Measurements from ENCODE around the gene USP3.
"Not testable (repeated sequence)": the region's sequence is repeated elsewhere in the genome, so short reads cannot be mapped to it uniquely, and the experiment has no call there.

USP3 gene

GRCh38 chr15:63513728-63514127, 9.3 kb downstream of the USP3 start:
- DNase-seq (ENCODE audit: low read depth in 2 of 2) = no peak

GRCh38 chr15:63514531-63514943, 10.1 kb downstream of the USP3 start:
- no peak for DNase-seq (ENCODE audit: low read depth in 2 of 2)

GRCh38 chr15:63517202-63517601, 12.8 kb downstream of the USP3 start:
- no peak for DNase-seq (ENCODE audit: low read depth in 2 of 2)

GRCh38 chr15:63517628-63518027, 13.2 kb downstream of the USP3 start:
- DNase-seq (ENCODE audit: low read depth in 2 of 2) = no peak

- DNase-seq (ENCODE audit: low read depth in 2 of 2) = no peak
Observed at GRCh38 chr15:63519041-63519440, 14.6 kb downstream of the USP3 start.

- no peak for DNase-seq (ENCODE audit: low read depth in 2 of 2)
Observed at GRCh38 chr15:63519548-63520178, 15.3 kb downstream of the USP3 start.

- not testable (repeated sequence) for DNase-seq (ENCODE audit: low read depth in 2 of 2)
Observed at GRCh38 chr15:63520462-63520861, 16.1 kb downstream of the USP3 start.

- no peak for DNase-seq (ENCODE audit: low read depth in 2 of 2)
Observed at GRCh38 chr15:63522225-63522578, 17.8 kb downstream of the USP3 start.

- DNase-seq (ENCODE audit: low read depth in 2 of 2) = no peak
Observed at GRCh38 chr15:63523306-63523990, 19.1 kb downstream of the USP3 start.

GRCh38 chr15:63524316-63525015, 20.1 kb downstream of the USP3 start:
- no peak for DNase-seq (ENCODE audit: low read depth in 2 of 2)

GRCh38 chr15:63526401-63526800, 22.0 kb downstream of the USP3 start:
- no peak for DNase-seq (ENCODE audit: low read depth in 2 of 2)

GRCh38 chr15:63528138-63528659, 23.8 kb downstream of the USP3 start:
- no peak for DNase-seq (ENCODE audit: low read depth in 2 of 2)

GRCh38 chr15:63530235-63530634, 25.8 kb downstream of the USP3 start:
- no peak for DNase-seq (ENCODE audit: low read depth in 2 of 2)

GRCh38 chr15:63530752-63531299, 26.4 kb downstream of the USP3 start:
- DNase-seq (ENCODE audit: low read depth in 2 of 2) = no peak

- DNase-seq (ENCODE audit: low read depth in 2 of 2) = no peak
Observed at GRCh38 chr15:63531586-63531985, 27.2 kb downstream of the USP3 start.

- DNase-seq (ENCODE audit: low read depth in 2 of 2) = no peak
Observed at GRCh38 chr15:63532307-63532744, 27.9 kb downstream of the USP3 start.

- not testable (repeated sequence) for DNase-seq (ENCODE audit: low read depth in 2 of 2)
Observed at GRCh38 chr15:63534888-63535287, 30.5 kb downstream of the USP3 start.

GRCh38 chr15:63535689-63536088, 31.3 kb downstream of the USP3 start:
- no peak for DNase-seq (ENCODE audit: low read depth in 2 of 2)

- no peak for DNase-seq (ENCODE audit: low read depth in 2 of 2)
Observed at GRCh38 chr15:63538876-63539275, 34.5 kb downstream of the USP3 start.

GRCh38 chr15:63539521-63539920, 35.1 kb downstream of the USP3 start:
- DNase-seq (ENCODE audit: low read depth in 2 of 2) = no peak

GRCh38 chr15:63539998-63540397, 35.6 kb downstream of the USP3 start:
- DNase-seq (ENCODE audit: low read depth in 2 of 2) = no peak

GRCh38 chr15:63540449-63540848, 36.1 kb downstream of the USP3 start:
- no peak for DNase-seq (ENCODE audit: low read depth in 2 of 2)

All from activated CD4-positive, alpha-beta T cell treated with anti-CD3 and anti-CD28 coated beads for 24 hours (primary cell).